H9 (cell line): ENCODE measurements around the gene PLXNA2. TPM values are rescaled to one million over a fixed set of nuclear protein-coding genes. Genes with fewer than 3 reads are reported as not detected.

Experiments
- DNase-seq: peaks from one replicate; pipeline ENCODE4 v3.0.0-alpha.2; 2017
- H2AFZ ChIP-seq: one replicate; pipeline ENCODE4 v1.6.1; 2013; ENCODE audit warnings: mild to moderate bottlenecking, low read length, control low read depth, moderate library complexity
- H2AK5ac ChIP-seq: 2 replicates; pipeline ENCODE4 v1.6.1; 2013; ENCODE audit warnings: low read length, control low read depth, mixed read lengths; ENCODE audit not compliant: insufficient read length
- H2BK120ac ChIP-seq: one replicate; pipeline ENCODE4 v1.6.1; 2013; ENCODE audit warnings: low read depth, mild to moderate bottlenecking, low read length, control low read depth, inconsistent platforms; ENCODE audit not compliant: poor library complexity, severe bottlenecking
- H2BK12ac ChIP-seq: 2 replicates; pipeline ENCODE4 v1.6.1; 2013; ENCODE audit warnings: low read length, control low read depth, mixed read lengths, low read depth; ENCODE audit not compliant: insufficient read length
- H2BK15ac ChIP-seq: 2 replicates; pipeline ENCODE4 v1.6.1; 2013; ENCODE audit warnings: low read depth, low read length, control low read depth
- H2BK20ac ChIP-seq: one replicate; pipeline ENCODE4 v1.6.1; 2013; ENCODE audit warnings: low read depth, mild to moderate bottlenecking, low read length, control low read depth, inconsistent platforms; ENCODE audit not compliant: poor library complexity, severe bottlenecking
- H2BK5ac ChIP-seq: 2 replicates; pipeline ENCODE4 v1.6.1; 2013; ENCODE audit warnings: low read length, control low read depth, mixed read lengths; ENCODE audit not compliant: insufficient read length
- H3K14ac ChIP-seq: 2 replicates; pipeline ENCODE4 v1.6.1; 2013; ENCODE audit warnings: low read length, control low read depth; ENCODE audit not compliant: insufficient read depth
- H3K18ac ChIP-seq: 2 replicates; pipeline ENCODE4 v1.6.1; 2013; ENCODE audit warnings: low read depth, mild to moderate bottlenecking, mixed read lengths, low read length, control low read depth; ENCODE audit not compliant: insufficient read length
- H3K23ac ChIP-seq: 2 replicates; pipeline ENCODE4 v1.6.1; 2013; ENCODE audit warnings: low read length, control low read depth, mixed read lengths, low read depth; ENCODE audit not compliant: insufficient read length
- H3K23me2 ChIP-seq: 2 replicates; pipeline ENCODE4 v1.6.1; 2013; ENCODE audit warnings: low read depth, mild to moderate bottlenecking, mixed read lengths, low read length, control low read depth; ENCODE audit not compliant: insufficient read length, poor library complexity, severe bottlenecking
- H3K27ac ChIP-seq: 2 replicates; pipeline ENCODE4 v1.5.1; 2013; ENCODE audit warnings: low read length, control low read depth, mixed read lengths, low read depth; ENCODE audit not compliant: insufficient read length
- H3K27me3 ChIP-seq: 2 replicates; pipeline ENCODE4 v1.6.1; 2013; ENCODE audit warnings: low read length, control low read depth, inconsistent platforms; ENCODE audit not compliant: insufficient read depth
- H3K4ac ChIP-seq: 2 replicates; pipeline ENCODE4 v1.6.1; 2013; ENCODE audit warnings: low read depth, mild to moderate bottlenecking, control low read depth, inconsistent platforms, low read length, moderate library complexity
- H3K4me1 ChIP-seq: 2 replicates; pipeline ENCODE4 v1.6.1; 2013; ENCODE audit warnings: low read length, control low read depth, inconsistent platforms; ENCODE audit not compliant: insufficient read depth
- H3K4me2 ChIP-seq: 2 replicates; pipeline ENCODE4 v1.6.1; 2013; ENCODE audit warnings: low read length, control low read depth, mixed read lengths; ENCODE audit not compliant: insufficient read length, insufficient read depth
- H3K56ac ChIP-seq: 2 replicates; pipeline ENCODE4 v1.6.1; 2013; ENCODE audit warnings: low read depth, mild to moderate bottlenecking, mixed read lengths, low read length, control low read depth; ENCODE audit not compliant: insufficient read length
- H3K79me1 ChIP-seq: 2 replicates; pipeline ENCODE4 v1.6.1; 2013; ENCODE audit warnings: low read depth, mild to moderate bottlenecking, moderate library complexity, low read length, control low read depth, inconsistent platforms; ENCODE audit not compliant: insufficient read depth, poor library complexity, severe bottlenecking
- H3K79me2 ChIP-seq: 2 replicates; pipeline ENCODE4 v1.6.1; 2013; ENCODE audit warnings: low read length, control low read depth, inconsistent platforms; ENCODE audit not compliant: insufficient read depth
- H3K9ac ChIP-seq: 2 replicates; pipeline ENCODE4 v1.6.1; 2013; ENCODE audit warnings: low read length, control low read depth, mixed read lengths; ENCODE audit not compliant: insufficient read length; ENCODE audit errors: extremely low read depth
- H3K9me3 ChIP-seq: one replicate; pipeline ENCODE4 v1.6.1; 2013; ENCODE audit warnings: low read depth, low read length, inconsistent platforms; ENCODE audit not compliant: control insufficient read depth
- H3T11ph ChIP-seq: one replicate; pipeline ENCODE4 v1.6.1; 2013; ENCODE audit warnings: mild to moderate bottlenecking, low read length, control low read depth, inconsistent platforms
- H4K20me1 ChIP-seq: one replicate; pipeline ENCODE4 v1.6.1; 2013; ENCODE audit not compliant: control insufficient read depth, insufficient read length, insufficient read depth
- H4K5ac ChIP-seq: 2 replicates; pipeline ENCODE4 v1.6.1; 2013; ENCODE audit warnings: low read depth, mild to moderate bottlenecking, mixed read lengths, low read length, control low read depth; ENCODE audit not compliant: insufficient read length
- H4K8ac ChIP-seq: replicated peaks from 2 replicates; pipeline ENCODE4 v1.6.1; 2013; ENCODE audit warnings: low read length, control low read depth, mixed read lengths, low read depth; ENCODE audit not compliant: insufficient read length
- H4K91ac ChIP-seq: 2 replicates; pipeline ENCODE4 v1.6.1; 2013; ENCODE audit warnings: low read depth, mild to moderate bottlenecking, moderate library complexity, mixed read lengths, low read length, control low read depth; ENCODE audit not compliant: insufficient read length
- H3K27ac Mint-ChIP-seq, 3 experiments: 2 replicates in 2 of 3; 3 replicates in 1 of 3; pipeline ENCODE4 v1.8.0; 2020 to 2021; ENCODE audit warnings: mixed read lengths in 3 of 3, mild to moderate bottlenecking in 1 of 3, moderate library complexity in 1 of 3
- H3K27me3 Mint-ChIP-seq: 2 replicates; pipeline ENCODE4 v1.8.0; 2021; ENCODE audit warnings: low read depth, mild to moderate bottlenecking, moderate library complexity, mixed read lengths
- H3K36me3 Mint-ChIP-seq, 3 experiments: 2 replicates in 2 of 3; 3 replicates in 1 of 3; pipeline ENCODE4 v1.8.0; 2020 to 2021; ENCODE audit warnings: low read depth in 3 of 3, mixed read lengths in 3 of 3; ENCODE audit not compliant: insufficient read depth in 1 of 3
- H3K4me1 Mint-ChIP-seq, 2 experiments: 2 replicates each; pipeline ENCODE4 v1.8.0; 2020; ENCODE audit warnings: mixed read lengths in 2 of 2
- H3K4me3 Mint-ChIP-seq, 2 experiments: 2 replicates in 1 of 2; 3 replicates in 1 of 2; pipeline ENCODE4 v1.8.0; 2020 to 2021; ENCODE audit warnings: mild to moderate bottlenecking in 2 of 2, mixed read lengths in 2 of 2, moderate library complexity in 1 of 2
- H3K9me3 Mint-ChIP-seq, 2 experiments: 2 replicates in 1 of 2; 3 replicates in 1 of 2; pipeline ENCODE4 v1.8.0; 2020; ENCODE audit warnings: mild to moderate bottlenecking in 2 of 2, mixed read lengths in 2 of 2, moderate library complexity in 1 of 2
- CTCF ChIP-seq: fragments of 200-600 bp; sonication (generic); conservative IDR thresholded peaks from 3 replicates; pipeline ENCODE4 v1.8.0; 2021; ENCODE audit warnings: antibody characterized with exemption, mild to moderate bottlenecking
- WGBS: extraction: QIAGEN DNeasy Blood & Tissue Kit; methylation state at CpG from one replicate; pipeline ENCODE4 v1.1.7; 2013; ENCODE audit warnings: missing lambda C conversion rate, low lambda C conversion rate, mixed read lengths; ENCODE audit not compliant: insufficient read length; ENCODE audit errors: extremely low coverage; 5-methylcytosine and 5-hydroxymethylcytosine counted together
- total RNA-seq: library from RNA; stranded (reverse); gene quantifications from 2 replicates; pipeline ENCODE4 v1.2.1, GENCODE V29; 2021

The PLXNA2 gene
- total RNA-seq, 1 experiment from 2014 or later, result 0.57 TPM

- no peaks in the 10 kb centered on the region for H3K79me2 ChIP-seq
- H3K36me3 Mint-ChIP-seq, result no peaks in the 10 kb centered on the region; a peak in 2 of 7 replicates
- peak overlapping the region; percentile 70 for H3K4me2 ChIP-seq
- peaks cover 32 to 34% of the 10 kb centered on the region in 2 experiments for H3K4me1 Mint-ChIP-seq
- WGBS, result no CpG with 5 or more reads among the region's 54 CpGs
- H2BK12ac ChIP-seq, result no peak overlapping the region
- no peak overlapping the region for H4K8ac ChIP-seq
- H3K27me3 ChIP-seq, result peaks cover 24% of the 10 kb centered on the region; the same call in 1 of the 2 replicates
- H3K27ac Mint-ChIP-seq, result no peak overlapping the region
- H3K9me3 Mint-ChIP-seq, result peaks cover 0 to 4% of the 10 kb centered on the region in 2 experiments; a peak in 1 of 5 replicates
- H2AK5ac ChIP-seq, result no peak overlapping the region
- no peak overlapping the region for H3K9ac ChIP-seq
- H3K27ac ChIP-seq, result no peak overlapping the region
- no peak overlapping the region for H3T11ph ChIP-seq
- H2BK15ac ChIP-seq, result no peak overlapping the region
- DNase-seq, result no peak
- H3K4ac ChIP-seq, result no peak overlapping the region
- H2BK120ac ChIP-seq, result no peak overlapping the region
- H3K79me1 ChIP-seq, result no peaks in the 10 kb centered on the region
- H3K9me3 ChIP-seq, result no peaks in the 10 kb centered on the region
- peak; percentile 13; the same call in 1 of the 3 replicates for TF ChIP-seq CTCF
- peaks cover 19% of the 10 kb centered on the region for H3K23me2 ChIP-seq
- no peak overlapping the region for H3K18ac ChIP-seq
- H4K91ac ChIP-seq, result no peak overlapping the region
- H3K4me1 ChIP-seq, result no peaks in the 10 kb centered on the region
- H2BK20ac ChIP-seq, result no peak overlapping the region
- H3K56ac ChIP-seq, result no peak overlapping the region
- no peak overlapping the region for H4K5ac ChIP-seq
- H3K4me3 Mint-ChIP-seq, result peak overlapping the region; percentile 64 to 86
- H2AFZ ChIP-seq, result no peak overlapping the region
- no peak overlapping the region for H3K14ac ChIP-seq
- H3K27me3 Mint-ChIP-seq, result peaks cover 86% of the 10 kb centered on the region
- no peak overlapping the region for H2BK5ac ChIP-seq
- H3K23ac ChIP-seq, result no peak overlapping the region
- no peaks in the 10 kb centered on the region for H4K20me1 ChIP-seq
Observed at GRCh38 chr1:208242941-208243526, 1.1 kb downstream of the PLXNA2 start.
